OCI-LY7 (cell line): ENCODE measurements around the gene ZNF532. TPM values are rescaled to one million over a fixed set of nuclear protein-coding genes. Genes with fewer than 3 reads are reported as not detected.

Experiments
- BruUV-seq: library from RNA; stranded (reverse); fragments of 400-500 nt; replicated peaks from 2 replicates; lab custom pipeline; 2021; lab: Mats Ljungman, UMichigan
- CTCF ChIA-PET: fragments of 300-600 bp; sonication (Branson Sonifier 250); formaldehyde crosslinking; loops from one replicate; lab custom pipeline; 2022; ENCODE audit warnings: antibody characterized with exemption; ENCODE audit not compliant: unreplicated experiment; lab: Charles Lee
- POLR2A ChIA-PET: fragments of 300-600 bp; sonication (Branson Sonifier 250); formaldehyde crosslinking; loops from one replicate; lab custom pipeline; 2022; ENCODE audit warnings: antibody characterized with exemption; lab: Charles Lee
- DNase-seq: peaks from one replicate; pipeline ENCODE4 v3.0.0-alpha.2; 2015; ENCODE audit warnings: low spot score
- H2AFZ ChIP-seq: fragments of 200-600 bp; sonication (generic), shearing (Covaris generic); 2 replicates; pipeline ENCODE4 v1.6.1; 2014; ENCODE audit warnings: mild to moderate bottlenecking, antibody characterized with exemption, low read length, moderate library complexity
- H3K27ac ChIP-seq: fragments of 200-600 bp; sonication (generic); 2 replicates; pipeline ENCODE4 v1.5.1; 2014; ENCODE audit warnings: mixed run types, low read depth, mild to moderate bottlenecking, moderate library complexity, low read length, inconsistent platforms; ENCODE audit not compliant: poor library complexity, severe bottlenecking
- H3K36me3 ChIP-seq: fragments of 200-600 bp; sonication (generic); 2 replicates; pipeline ENCODE4 v1.6.1; 2014; ENCODE audit warnings: mild to moderate bottlenecking, antibody characterized with exemption, low read length, moderate library complexity, mixed read lengths; ENCODE audit not compliant: insufficient read depth
- H3K4me1 ChIP-seq: fragments of 200-600 bp; sonication (generic); 2 replicates; pipeline ENCODE4 v1.5.1; 2014; ENCODE audit warnings: mild to moderate bottlenecking, low read length; ENCODE audit not compliant: insufficient read depth, poor library complexity, severe bottlenecking
- H3K4me2 ChIP-seq: fragments of 200-600 bp; sonication (generic); 2 replicates; pipeline ENCODE4 v1.6.1; 2014; ENCODE audit warnings: mild to moderate bottlenecking, low read length
- H3K4me3 ChIP-seq: fragments of 200-600 bp; sonication (generic); 2 replicates; pipeline ENCODE4 v1.5.1; 2014; ENCODE audit warnings: mild to moderate bottlenecking, low read depth, low read length; ENCODE audit not compliant: poor library complexity, severe bottlenecking
- H3K79me2 ChIP-seq: fragments of 200-600 bp; sonication (generic); 2 replicates; pipeline ENCODE4 v1.6.1; 2016; ENCODE audit warnings: low read depth, mild to moderate bottlenecking, low read length, moderate library complexity, mixed read lengths; ENCODE audit not compliant: insufficient read depth
- H3K9me2 ChIP-seq: fragments of 200-600 bp; sonication (generic); 2 replicates; pipeline ENCODE4 v1.6.1; 2016; ENCODE audit warnings: mild to moderate bottlenecking, low read length, mixed read lengths; ENCODE audit not compliant: insufficient read depth
- H3K9me3 ChIP-seq: fragments of 200-600 bp; sonication (generic); 2 replicates; pipeline ENCODE4 v1.6.1; 2014; ENCODE audit warnings: mild to moderate bottlenecking, mixed run types, low read length, mixed read lengths
- H4K20me1 ChIP-seq: fragments of 200-600 bp; sonication (generic); 2 replicates; pipeline ENCODE4 v1.6.1; 2014; ENCODE audit warnings: mild to moderate bottlenecking, antibody characterized with exemption, low read length, moderate library complexity, mixed read lengths; ENCODE audit not compliant: insufficient read depth
- CTCF ChIP-seq: fragments of 200-600 bp; sonication (generic); conservative IDR thresholded peaks from 2 replicates; pipeline ENCODE4 v1.5.1; 2014; ENCODE audit warnings: mild to moderate bottlenecking, antibody characterized with exemption, low read length, moderate library complexity, mixed read lengths
- EZH2phosphoT487 ChIP-seq: fragments of 200-600 bp; sonication (generic); IDR thresholded peaks from 2 replicates; pipeline ENCODE4 v1.6.1; 2018; ENCODE audit warnings: low read depth, borderline replicate concordance, mild to moderate bottlenecking, mixed run types, antibody characterized with exemption, low read length, moderate library complexity, mixed read lengths
- intact Hi-C: fragments of 100-400 bp; cut with micrococcal nuclease; formaldehyde crosslinking; loops from one replicate; pipeline ENCODE4 v1.10.0; 2022; ENCODE audit not compliant: unreplicated experiment
- total RNA-seq, 2 experiments: library from RNA; depleted of rRNA in 1 of 2; stranded (reverse); fragments of >200 nt in 1 of 2; shearing (Covaris generic) in 1 of 2; gene quantifications; 2 replicates each; pipeline ENCODE4 v1.2.3, GENCODE V29; 2014 to 2022

Gene ZNF532
- total RNA-seq, 2 experiments from 2014 or later, result 10.4 to 18.7 TPM

GRCh38 chr18:58843688-58844035 is 21.0 kb upstream of the ZNF532 start:
- no peaks in the 10 kb centered on the region for H3K9me2 ChIP-seq
- no peaks in the 10 kb centered on the region for H3K4me1 ChIP-seq
- H3K4me2 ChIP-seq, result no peak overlapping the region
- no peak overlapping the region for H3K4me3 ChIP-seq
- no peak overlapping the region for H3K27ac ChIP-seq
- BruUV-seq, result no TSS peak
- TF ChIP-seq EZH2phosphoT487 (no peak), CTCF (no peak)
- ChIA-PET POLR2A (interaction anchor here (0.7 to 1.6 kb wide), 2 partner anchors 13 to 179 kb away, joined by 3 to 4 read pairs; no protein-coding TSS in a partner anchor), CTCF (no interaction called here)
- no peaks in the 10 kb centered on the region for H3K36me3 ChIP-seq
- H4K20me1 ChIP-seq, result no peaks in the 10 kb centered on the region
- no peaks in the 10 kb centered on the region for H3K79me2 ChIP-seq
- H2AFZ ChIP-seq, result no peak overlapping the region
- DNase-seq, result no peak
- no peaks in the 10 kb centered on the region for H3K9me3 ChIP-seq
- intact Hi-C loops, result no loop called here

- TF ChIP-seq EZH2phosphoT487 (no peak), CTCF (no peak)
- intact Hi-C loops, result no loop called here
- Histone ChIP-seq H3K4me1 (no peaks in the 10 kb centered on the region), H3K4me3 (no peak overlapping the region), H4K20me1 (no peaks in the 10 kb centered on the region), H3K27ac (no peak overlapping the region), H3K9me3 (no peaks in the 10 kb centered on the region), H3K4me2 (no peak overlapping the region), H3K36me3 (no peaks in the 10 kb centered on the region), H3K79me2 (no peaks in the 10 kb centered on the region), H3K9me2 (no peaks in the 10 kb centered on the region), H2AFZ (no peak overlapping the region)
- BruUV-seq, result no TSS peak
- DNase-seq, result no peak
- CTCF ChIA-PET, result no interaction called here
- POLR2A ChIA-PET, result interaction anchor here (1.6 kb wide), 1 partner anchor 14 kb away, joined by 3 read pairs; no protein-coding TSS in a partner anchor
These were observed 19.8 kb upstream of the ZNF532 start for GRCh38 chr18:58844871-58845270.

- Histone ChIP-seq H3K9me3 (no peaks in the 10 kb centered on the region), H3K4me2 (no peak overlapping the region), H3K79me2 (no peaks in the 10 kb centered on the region), H3K4me1 (no peaks in the 10 kb centered on the region), H3K27ac (no peak overlapping the region), H3K36me3 (no peaks in the 10 kb centered on the region), H3K4me3 (no peak overlapping the region), H2AFZ (no peak overlapping the region), H3K9me2 (no peaks in the 10 kb centered on the region), H4K20me1 (no peaks in the 10 kb centered on the region)
- intact Hi-C loops, result no loop called here
- BruUV-seq, result no TSS peak
- ChIA-PET CTCF (no interaction called here), POLR2A (no interaction called here)
- DNase-seq, result no peak
- TF ChIP-seq CTCF, result no peak
- no peak for TF ChIP-seq EZH2phosphoT487
These were observed 18.6 kb upstream of the ZNF532 start for GRCh38 chr18:58845928-58846724.
